ENCODE measurements around the gene ORAI3.

GRCh38 chr16:30951193-30951592 lies 2.3 kb downstream of the ORAI3 start:
- TF ChIP-seq CTCF (conservative IDR thresholded peaks at IDR 0.05; ENCODE audit: low read depth, low read length), result no peak
- no peak for TF ChIP-seq EZH2 (IDR thresholded peaks at IDR 0.05; ENCODE audit: low read length, unreplicated experiment)
- no peak for TF ChIP-seq EZH2phosphoT487 (IDR thresholded peaks at IDR 0.05; ENCODE audit: borderline replicate concordance, low read length)
